Hepatocyte (in vitro differentiated cells): Measurements from ENCODE around the gene AFF2. TPM values are rescaled to one million over a fixed set of nuclear protein-coding genes. Genes with fewer than 3 reads are reported as not detected.

Experiments
- DNase-seq: peaks from one replicate; pipeline ENCODE4 v3.0.0-alpha.2; 2016; ENCODE audit warnings: low spot score
- H2AFZ ChIP-seq: fragments of 200-600 bp; sonication (generic); 2 replicates; pipeline ENCODE4 v1.6.0; 2016; ENCODE audit warnings: antibody characterized with exemption, mild to moderate bottlenecking
- H3K27ac ChIP-seq: fragments of 200-600 bp; sonication (generic); 2 replicates; pipeline ENCODE4 v1.5.1; 2016; ENCODE audit warnings: mild to moderate bottlenecking
- H3K27me3 ChIP-seq: fragments of 200-600 bp; sonication (generic); 2 replicates; pipeline ENCODE4 v1.6.1; 2016
- H3K36me3 ChIP-seq: fragments of 200-600 bp; sonication (generic); replicated peaks from 2 replicates; pipeline ENCODE4 v1.5.1; 2016; ENCODE audit warnings: low read depth; ENCODE audit not compliant: insufficient read depth
- H3K4me1 ChIP-seq: fragments of 200-600 bp; sonication (generic); 2 replicates; pipeline ENCODE4 v1.5.1; 2016; ENCODE audit warnings: mild to moderate bottlenecking, moderate library complexity; ENCODE audit not compliant: insufficient read depth
- H3K4me2 ChIP-seq: fragments of 200-600 bp; sonication (generic); 2 replicates; pipeline ENCODE4 v1.6.0; 2016
- H3K4me3 ChIP-seq: fragments of 200-600 bp; sonication (generic); 2 replicates; pipeline ENCODE4 v1.5.1; 2016; ENCODE audit warnings: mild to moderate bottlenecking
- H3K79me2 ChIP-seq: fragments of 200-600 bp; sonication (generic); 2 replicates; pipeline ENCODE4 v1.6.0; 2017; ENCODE audit warnings: mild to moderate bottlenecking
- H3K9me2 ChIP-seq: fragments of 200-600 bp; sonication (generic); replicated peaks from 2 replicates; pipeline ENCODE4 v1.6.0; 2017; ENCODE audit warnings: mild to moderate bottlenecking; ENCODE audit not compliant: insufficient read depth
- H3K9me3 ChIP-seq: fragments of 200-600 bp; sonication (generic); 2 replicates; pipeline ENCODE4 v1.5.1; 2016; ENCODE audit warnings: low read depth, mild to moderate bottlenecking
- H4K20me1 ChIP-seq: fragments of 200-600 bp; sonication (generic); 2 replicates; pipeline ENCODE4 v1.6.0; 2016; ENCODE audit warnings: mild to moderate bottlenecking; ENCODE audit not compliant: insufficient read depth, poor library complexity, severe bottlenecking
- EZH2 ChIP-seq: fragments of 200-600 bp; sonication (generic); IDR thresholded peaks from 2 replicates; pipeline ENCODE4 v1.6.1; 2016; ENCODE audit warnings: antibody characterized with exemption, mild to moderate bottlenecking, borderline replicate concordance
- EZH2phosphoT487 ChIP-seq: fragments of 200-600 bp; sonication (generic); IDR thresholded peaks from one replicate; pipeline ENCODE4 v1.6.1; 2018; ENCODE audit warnings: antibody characterized with exemption, mild to moderate bottlenecking, low read depth, moderate library complexity; ENCODE audit not compliant: unreplicated experiment, severe bottlenecking
- WGBS: methylation state at CpG from one replicate; pipeline ENCODE4 v1.1.6; 2016; ENCODE audit warnings: low lambda C conversion rate; ENCODE audit errors: missing lambda C conversion rate; 5-methylcytosine and 5-hydroxymethylcytosine counted together
- polyA plus RNA-seq: library from polyadenylated mRNA; unstranded; fragments of >200 nt; fragmentation: Nextera tagmentation; extraction: Ambion mirVana; gene quantifications from 2 replicates; pipeline ENCODE4 v1.2.1, GENCODE V29; 2016
- total RNA-seq: library from RNA; depleted of rRNA; stranded (reverse); fragments of >200 nt; gene quantifications from 2 replicates; pipeline ENCODE4 v1.2.3, GENCODE V29; 2014
- TF ChIP-seq, protein P1 (sequence below): fragments of 200-600 bp; sonication (generic); IDR thresholded peaks from 2 replicates; pipeline ENCODE4 v1.5.1; 2016; ENCODE audit warnings: antibody characterized with exemption, mild to moderate bottlenecking; ENCODE audit not compliant: poor library complexity

AFF2 gene
- total and polyA plus RNA-seq, 2 experiments from 2014 or later = 2.1 to 6.5 TPM

DNA sequence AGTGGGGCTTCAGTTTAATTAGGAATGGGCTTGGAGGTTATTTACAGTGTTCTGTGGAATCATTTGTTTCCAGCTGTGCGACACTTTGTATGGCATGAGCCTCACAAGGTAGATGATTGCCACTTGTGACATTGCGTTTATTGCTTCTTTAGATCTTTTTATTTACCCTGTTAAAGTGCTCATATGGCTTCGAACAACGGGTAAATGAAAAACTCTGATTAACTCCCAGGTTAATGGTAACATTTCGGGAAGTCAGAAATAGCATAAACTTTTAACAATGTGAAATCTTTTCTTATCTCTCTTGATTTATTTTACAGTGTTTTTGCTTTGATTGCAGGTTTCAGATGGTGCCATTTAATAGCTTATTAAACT lies 510.4 kb downstream of the AFF2 start:
- Histone ChIP-seq H3K79me2 (no peaks in the 10 kb centered on the region), H2AFZ (no peak overlapping the region), H3K4me3 (no peak overlapping the region), H3K9me2 (no peaks in the 10 kb centered on the region), H3K4me2 (no peak overlapping the region), H3K9me3 (no peaks in the 10 kb centered on the region), H4K20me1 (no peaks in the 10 kb centered on the region), H3K36me3 (no peaks in the 10 kb centered on the region), H3K27ac (no peak overlapping the region), H3K4me1 (no peaks in the 10 kb centered on the region), H3K27me3 (no peaks in the 10 kb centered on the region)
- TF ChIP-seq EZH2 = no peak
- TF ChIP-seq EZH2phosphoT487 = no peak
- TF ChIP-seq, protein P1, sequence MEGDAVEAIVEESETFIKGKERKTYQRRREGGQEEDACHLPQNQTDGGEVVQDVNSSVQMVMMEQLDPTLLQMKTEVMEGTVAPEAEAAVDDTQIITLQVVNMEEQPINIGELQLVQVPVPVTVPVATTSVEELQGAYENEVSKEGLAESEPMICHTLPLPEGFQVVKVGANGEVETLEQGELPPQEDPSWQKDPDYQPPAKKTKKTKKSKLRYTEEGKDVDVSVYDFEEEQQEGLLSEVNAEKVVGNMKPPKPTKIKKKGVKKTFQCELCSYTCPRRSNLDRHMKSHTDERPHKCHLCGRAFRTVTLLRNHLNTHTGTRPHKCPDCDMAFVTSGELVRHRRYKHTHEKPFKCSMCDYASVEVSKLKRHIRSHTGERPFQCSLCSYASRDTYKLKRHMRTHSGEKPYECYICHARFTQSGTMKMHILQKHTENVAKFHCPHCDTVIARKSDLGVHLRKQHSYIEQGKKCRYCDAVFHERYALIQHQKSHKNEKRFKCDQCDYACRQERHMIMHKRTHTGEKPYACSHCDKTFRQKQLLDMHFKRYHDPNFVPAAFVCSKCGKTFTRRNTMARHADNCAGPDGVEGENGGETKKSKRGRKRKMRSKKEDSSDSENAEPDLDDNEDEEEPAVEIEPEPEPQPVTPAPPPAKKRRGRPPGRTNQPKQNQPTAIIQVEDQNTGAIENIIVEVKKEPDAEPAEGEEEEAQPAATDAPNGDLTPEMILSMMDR = no peak
- 54% methylated on average over 5 of the region's 5 CpGs for whole genome bisulfite sequencing
- no peak for DNase-seq

DNA sequence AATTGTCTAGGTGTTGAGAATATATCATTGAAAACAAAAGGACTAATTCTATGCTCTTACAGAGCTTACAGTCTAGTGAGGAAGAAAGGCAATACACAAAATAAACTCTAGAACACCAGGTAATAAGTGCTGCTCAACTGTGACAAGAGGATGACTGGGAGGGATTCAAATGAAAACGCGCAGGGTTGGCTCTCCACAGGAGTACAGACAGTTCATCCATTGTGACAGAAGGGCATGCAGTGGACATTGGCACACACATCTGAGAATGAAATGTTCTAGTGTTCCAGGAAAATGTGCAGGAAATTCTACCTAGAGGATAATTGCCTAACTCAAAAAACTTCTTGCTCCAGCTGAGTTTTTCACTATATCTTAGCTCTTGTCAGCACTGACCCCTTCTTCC lies 512.7 kb downstream of the AFF2 start:
- Histone ChIP-seq H4K20me1 (no peaks in the 10 kb centered on the region), H3K27me3 (no peaks in the 10 kb centered on the region), H3K4me2 (no peak overlapping the region), H3K9me2 (no peaks in the 10 kb centered on the region), H3K4me3 (no peak overlapping the region), H3K36me3 (no peaks in the 10 kb centered on the region), H3K9me3 (no peaks in the 10 kb centered on the region), H2AFZ (no peak overlapping the region), H3K79me2 (no peaks in the 10 kb centered on the region), H3K27ac (no peak overlapping the region), H3K4me1 (no peaks in the 10 kb centered on the region)
- TF ChIP-seq, protein P1 = no peak
- no peak for TF ChIP-seq EZH2
- no peak for TF ChIP-seq EZH2phosphoT487
- no peak for DNase-seq
- WGBS = 92% methylated on average over 2 of the region's 2 CpGs

DNA sequence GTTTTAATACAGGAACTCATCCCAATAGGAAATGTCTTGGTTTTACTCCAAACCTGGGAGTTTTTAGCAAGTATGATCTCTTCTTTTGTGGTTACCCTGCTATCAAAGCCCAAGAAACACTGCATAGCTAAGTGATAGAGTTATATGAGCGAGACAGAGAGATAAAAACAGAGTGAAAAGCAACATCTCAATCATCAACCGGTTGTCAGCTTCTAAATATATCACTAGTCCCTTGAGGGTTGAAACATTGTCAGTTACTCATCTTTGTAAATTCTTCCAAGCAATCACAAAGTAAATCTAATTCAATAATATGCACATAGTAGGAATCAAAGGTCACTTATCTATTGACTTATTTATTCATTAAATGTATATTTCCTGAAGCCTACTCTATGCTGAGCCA lies 520.7 kb downstream of the AFF2 start:
- no peaks in the 10 kb centered on the region for H3K79me2 ChIP-seq
- no peak overlapping the region for H3K4me3 ChIP-seq
- no peak overlapping the region for H3K27ac ChIP-seq
- no peak for DNase-seq
- 60% methylated on average over 2 of the region's 2 CpGs for WGBS
- H3K27me3 ChIP-seq = no peaks in the 10 kb centered on the region
- H4K20me1 ChIP-seq = no peaks in the 10 kb centered on the region
- H3K36me3 ChIP-seq = no peaks in the 10 kb centered on the region
- no peak overlapping the region for H3K4me2 ChIP-seq
- no peaks in the 10 kb centered on the region for H3K9me2 ChIP-seq
- TF ChIP-seq, protein P1 = no peak
- no peak for TF ChIP-seq EZH2phosphoT487
- no peak for TF ChIP-seq EZH2
- H2AFZ ChIP-seq = no peak overlapping the region
- peaks cover 4% of the 10 kb centered on the region for H3K9me3 ChIP-seq
- H3K4me1 ChIP-seq = no peaks in the 10 kb centered on the region

DNA sequence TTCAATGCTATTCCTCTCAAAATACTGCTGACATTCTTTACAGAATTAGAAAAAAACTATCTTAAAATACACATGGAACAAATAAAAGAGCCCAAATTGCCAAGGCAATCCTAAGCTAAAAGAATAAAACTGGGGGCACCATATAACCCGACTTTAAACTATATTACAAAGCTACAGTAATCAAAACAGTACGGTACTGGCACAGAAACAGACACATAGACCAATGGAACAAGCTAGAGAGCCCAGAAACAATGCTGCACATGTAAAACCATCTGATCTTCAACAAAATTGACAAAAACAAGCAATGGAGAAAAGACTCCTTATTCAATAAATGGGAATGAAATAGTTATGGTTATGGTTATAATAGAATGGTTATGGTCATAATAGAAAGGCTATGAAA lies 522.1 kb downstream of the AFF2 start:
- Histone ChIP-seq H3K4me2 (no peak overlapping the region), H4K20me1 (no peaks in the 10 kb centered on the region), H2AFZ (no peak overlapping the region), H3K4me3 (no peak overlapping the region), H3K36me3 (no peaks in the 10 kb centered on the region), H3K27me3 (no peaks in the 10 kb centered on the region), H3K27ac (no peak overlapping the region), H3K9me2 (no peaks in the 10 kb centered on the region), H3K9me3 (peaks cover 4% of the 10 kb centered on the region), H3K4me1 (no peaks in the 10 kb centered on the region), H3K79me2 (no peaks in the 10 kb centered on the region)
- TF ChIP-seq, protein P1 = no peak
- no peak for TF ChIP-seq EZH2phosphoT487
- WGBS = 59% methylated on average over 2 of the region's 2 CpGs
- DNase-seq = no peak
